Tibial artery (tissue), 4 donors: ENCODE results near the gene ZBTB39.
"Not testable (repeated sequence)": the region's sequence is repeated elsewhere in the genome, so short reads cannot be mapped to it uniquely, and the experiment has no call there.

Experiments used
- DNase-seq, 2 donors: peaks; one replicate each; pipeline ENCODE4 v3.0.0-alpha.2; 2019
- H3K27ac ChIP-seq, 2 donors: fragments of 200-600 bp; sonication (generic) in 1 of 2; 1 replicate in 1 of 2; 2 replicates in 1 of 2; pipeline ENCODE4 v1.5.1; 2018 to 2019; ENCODE audit warnings: mild to moderate bottlenecking in 1 of 2
- H3K27me3 ChIP-seq, 2 donors: fragments of 200-600 bp; sonication (generic) in 1 of 2; one replicate each; pipeline versions ENCODE4 v1.5.1 to v1.6.0; 2016 to 2019
- H3K36me3 ChIP-seq, 3 donors: fragments of 200-600 bp; sonication (generic) in 2 of 3; one replicate each; pipeline ENCODE4 v1.5.1; 2016 to 2019; ENCODE audit warnings: mild to moderate bottlenecking in 2 of 3
- H3K4me1 ChIP-seq, 4 donors: fragments of 200-600 bp; sonication (generic) in 2 of 4; 1 replicate in 3 of 4; 2 replicates in 1 of 4; pipeline ENCODE4 v1.5.1; 2016 to 2019
- H3K4me3 ChIP-seq, 2 donors: fragments of 200-600 bp; sonication (generic) in 1 of 2; 1 replicate in 1 of 2; 2 replicates in 1 of 2; pipeline ENCODE4 v1.5.1; 2018 to 2019; ENCODE audit warnings: mild to moderate bottlenecking in 2 of 2
- H3K9me3 ChIP-seq, 3 donors: fragments of 200-600 bp; sonication (generic) in 1 of 3; one replicate each; pipeline ENCODE4 v1.5.1; 2016 to 2019
- CTCF ChIP-seq, 2 experiments: fragments of 200-600 bp in 1 of 2; fragments of 450-650 bp in 1 of 2; IDR thresholded peaks; one replicate each; pipeline ENCODE4 v1.5.1; 2017 to 2019; ENCODE audit warnings: antibody characterized with exemption in 2 of 2, mild to moderate bottlenecking in 1 of 2, moderate library complexity in 1 of 2
- intact Hi-C: fragments of 100-400 bp; cut with DNase I; formaldehyde crosslinking; loops from one replicate; pipeline ENCODE4 v1.15.0; 2023; ENCODE audit warnings: low total_unique reads

Gene ZBTB39

GRCh38 chr12:57005980-57006808 lies at the start of gene ZBTB39:
ZBTB39 (minus strand) TSS chr12:57006546; CDS start chr12:57004917, 1,629 bp downstream.
- H3K36me3 ChIP-seq, result peaks cover 25 to 37% (median 27%) of the 10 kb centered on the region in 3 donors
- TF ChIP-seq CTCF (IDR thresholded peaks at IDR 0.05), result peak; percentile 40 to 52
- H3K9me3 ChIP-seq, result no peaks in the 10 kb centered on the region
- H3K4me3 ChIP-seq, result peak within 1 kb of the TSS; percentile 69 to 93
- intact Hi-C loops, result no loop called here
- peak within 1 kb of the TSS; percentile 70 to 84 for H3K27ac ChIP-seq
- H3K4me1 ChIP-seq, result peaks cover 0 to 32% (median 21%) of the 10 kb centered on the region in 4 donors
- peak; percentile 29 to 71 for DNase-seq
- H3K27me3 ChIP-seq, result no peaks in the 10 kb centered on the region

GRCh38 chr12:57055824-57056223 lies 49.5 kb upstream of the ZBTB39 start:
- DNase-seq, result no peak
- intact Hi-C loops, result no loop called here
- no peak for TF ChIP-seq CTCF (IDR thresholded peaks at IDR 0.05)
- Histone ChIP-seq H3K9me3 (no peaks in the 10 kb centered on the region), H3K27me3 (no peaks in the 10 kb centered on the region), H3K27ac (no peak overlapping the region), H3K36me3 (peaks cover 10 to 41% (median 22%) of the 10 kb centered on the region in 3 donors), H3K4me1 (no peaks in the 10 kb centered on the region), H3K4me3 (no peak overlapping the region)

GRCh38 chr12:57053901-57054300 lies 47.6 kb upstream of the ZBTB39 start:
- intact Hi-C loops, H3K4me3 ChIP-seq, H3K27me3 ChIP-seq, H3K4me1 ChIP-seq, H3K27ac ChIP-seq, H3K9me3 ChIP-seq, DNase-seq: not testable (repeated sequence)
- peaks cover 0 to 23% (median 3%) of the 10 kb centered on the region in 3 donors for H3K36me3 ChIP-seq

- intact Hi-C loops, H3K4me1 ChIP-seq, DNase-seq, H3K9me3 ChIP-seq, H3K27me3 ChIP-seq, H3K27ac ChIP-seq, H3K4me3 ChIP-seq: not testable (repeated sequence)
- peaks cover 0 to 15% (median 0%) of the 10 kb centered on the region in 3 donors for H3K36me3 ChIP-seq
Measured at GRCh38 chr12:57053146-57053545, 46.8 kb upstream of the ZBTB39 start.

GRCh38 chr12:57051011-57051410 lies 44.7 kb upstream of the ZBTB39 start:
- no peak for TF ChIP-seq CTCF (IDR thresholded peaks at IDR 0.05)
- no peak overlapping the region for H3K4me3 ChIP-seq
- DNase-seq, result no peak
- H3K27ac ChIP-seq, result no peak overlapping the region
- no peaks in the 10 kb centered on the region for H3K36me3 ChIP-seq
- intact Hi-C loops, result no loop called here
- H3K27me3 ChIP-seq, result peaks cover 0 to 5% of the 10 kb centered on the region in 2 donors
- no peaks in the 10 kb centered on the region for H3K9me3 ChIP-seq
- no peaks in the 10 kb centered on the region for H3K4me1 ChIP-seq

- Histone ChIP-seq H3K36me3 (no peaks in the 10 kb centered on the region), H3K27me3 (peaks cover 0 to 8% of the 10 kb centered on the region in 2 donors), H3K27ac (no peak within 1 kb of the TSS), H3K4me1 (no peaks in the 10 kb centered on the region), H3K4me3 (no peak within 1 kb of the TSS), H3K9me3 (no peaks in the 10 kb centered on the region)
- intact Hi-C loops, result no loop called here
- TF ChIP-seq CTCF (IDR thresholded peaks at IDR 0.05), result no peak
- DNase-seq, result no peak
Measured at GRCh38 chr12:57049890-57050289, 43.5 kb upstream of the ZBTB39 start, which contains the start of gene MYO1A. MYO1A (minus strand) TSS chr12:57050129; CDS start chr12:57048323, 1,806 bp downstream.
